Peyer's patch (tissue), 4 donors: ENCODE data around the gene FGFR4.

Experiments
- CTCF ChIP-seq, 6 experiments: fragments of 450-650 bp in 4 of 6; fragments of 200-600 bp in 2 of 6; sonication (generic) in 1 of 6; IDR thresholded peaks; one replicate each; pipeline ENCODE4 v1.5.1; 2017 to 2019; ENCODE audit warnings: antibody characterized with exemption in 6 of 6, mild to moderate bottlenecking in 3 of 6, moderate library complexity in 1 of 6
- POLR2A ChIP-seq, 2 donors: fragments of 450-650 bp; IDR thresholded peaks; one replicate each; pipeline ENCODE4 v1.5.1; 2017; ENCODE audit warnings: antibody characterized with exemption in 2 of 2, mild to moderate bottlenecking in 2 of 2, moderate library complexity in 2 of 2

- TF ChIP-seq CTCF (IDR thresholded peaks at IDR 0.05) (peak; percentile 85 to 97 (median 92)), POLR2A (IDR thresholded peaks at IDR 0.05) (no peak)
These were observed 14.9 kb upstream of the FGFR4 start for GRCh38 chr5:177071666-177072385.
